ENCODE data around the gene TBC1D8.

DNA sequence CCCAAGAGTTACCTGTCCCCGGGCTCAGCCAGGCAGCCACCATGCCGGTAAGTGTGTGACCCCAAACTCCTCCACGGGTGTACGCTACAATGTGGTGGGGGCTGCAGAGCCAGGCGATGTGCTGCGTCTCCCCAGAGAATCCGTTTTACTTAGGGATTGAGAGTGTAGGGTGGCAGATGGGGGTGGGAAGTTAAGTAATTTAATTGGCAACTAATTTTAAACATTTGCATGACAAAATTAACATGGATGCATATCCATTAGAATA is 175.7 kb downstream of the TBC1D8 start:
- TF ChIP-seq, protein P1, sequence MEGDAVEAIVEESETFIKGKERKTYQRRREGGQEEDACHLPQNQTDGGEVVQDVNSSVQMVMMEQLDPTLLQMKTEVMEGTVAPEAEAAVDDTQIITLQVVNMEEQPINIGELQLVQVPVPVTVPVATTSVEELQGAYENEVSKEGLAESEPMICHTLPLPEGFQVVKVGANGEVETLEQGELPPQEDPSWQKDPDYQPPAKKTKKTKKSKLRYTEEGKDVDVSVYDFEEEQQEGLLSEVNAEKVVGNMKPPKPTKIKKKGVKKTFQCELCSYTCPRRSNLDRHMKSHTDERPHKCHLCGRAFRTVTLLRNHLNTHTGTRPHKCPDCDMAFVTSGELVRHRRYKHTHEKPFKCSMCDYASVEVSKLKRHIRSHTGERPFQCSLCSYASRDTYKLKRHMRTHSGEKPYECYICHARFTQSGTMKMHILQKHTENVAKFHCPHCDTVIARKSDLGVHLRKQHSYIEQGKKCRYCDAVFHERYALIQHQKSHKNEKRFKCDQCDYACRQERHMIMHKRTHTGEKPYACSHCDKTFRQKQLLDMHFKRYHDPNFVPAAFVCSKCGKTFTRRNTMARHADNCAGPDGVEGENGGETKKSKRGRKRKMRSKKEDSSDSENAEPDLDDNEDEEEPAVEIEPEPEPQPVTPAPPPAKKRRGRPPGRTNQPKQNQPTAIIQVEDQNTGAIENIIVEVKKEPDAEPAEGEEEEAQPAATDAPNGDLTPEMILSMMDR (conservative IDR thresholded peaks at IDR 0.05): no peak
- no peak for TF ChIP-seq ZFX (IDR thresholded peaks at IDR 0.05)
